ENCODE results near the gene CNTNAP5. TPM values are rescaled to one million over a fixed set of nuclear protein-coding genes. Genes with fewer than 3 reads are reported as not detected.

CNTNAP5 gene
- total RNA-seq, 2 donors from 2014 or later, result not detected

GRCh38 chr2:124050833-124051497 is 25.9 kb downstream of the CNTNAP5 start:
- Histone ChIP-seq H3K27me3 (replicated peaks; ENCODE audit: insufficient read depth) (no peaks in the 10 kb centered on the region), H3K36me3 (no peaks in the 10 kb centered on the region), H3K9me3 (no peaks in the 10 kb centered on the region), H3K4me3 (no peak overlapping the region), H3K27ac (no peak overlapping the region), H3K4me1 (ENCODE audit: control insufficient read depth in 1 of 2, low read depth in 2 of 2) (no peaks in the 10 kb centered on the region)
- no peak for ATAC-seq (ENCODE audit: insufficient number of reproducible peaks, low FRiP score, low read depth)
- DNase-seq (ENCODE audit: low spot score), result no peak
- TF ChIP-seq CTCF (IDR thresholded peaks at IDR 0.05), result no peak

DNA sequence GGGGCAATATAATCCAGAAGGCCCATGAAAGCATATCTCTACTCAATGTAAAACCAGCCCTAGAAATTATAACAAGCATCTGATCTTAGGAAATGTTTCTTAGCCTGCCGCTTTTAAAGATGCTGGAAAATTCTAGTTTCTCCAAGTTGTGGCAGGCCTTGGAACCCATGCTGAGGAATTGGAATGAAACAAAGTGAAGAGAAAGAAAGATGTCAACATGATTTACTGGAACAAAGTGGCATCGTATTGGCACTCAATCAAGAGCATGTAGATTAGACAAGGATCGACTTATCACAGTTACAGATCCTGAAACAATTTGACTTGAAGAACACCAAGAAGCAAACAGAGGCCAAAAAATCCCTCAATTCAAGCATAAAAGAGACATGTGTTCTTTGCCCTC is 28.7 kb downstream of the CNTNAP5 start:
- DNase-seq (ENCODE audit: low spot score), result no peak
- H3K27me3 ChIP-seq (replicated peaks; ENCODE audit: insufficient read depth), result no peaks in the 10 kb centered on the region
- H3K4me1 ChIP-seq (ENCODE audit: control insufficient read depth in 1 of 2, low read depth in 2 of 2), result no peaks in the 10 kb centered on the region
- no peak overlapping the region for H3K27ac ChIP-seq
- H3K4me3 ChIP-seq, result no peak overlapping the region
- H3K36me3 ChIP-seq, result no peaks in the 10 kb centered on the region
- TF ChIP-seq CTCF (IDR thresholded peaks at IDR 0.05), result no peak
- H3K9me3 ChIP-seq, result no peaks in the 10 kb centered on the region
- ATAC-seq (ENCODE audit: insufficient number of reproducible peaks, low FRiP score, low read depth), result no peak

GRCh38 chr2:124063596-124063995 is 38.5 kb downstream of the CNTNAP5 start:
- H3K4me3 ChIP-seq, result no peak overlapping the region
- peaks cover 0 to 7% of the 10 kb centered on the region in 2 donors for H3K4me1 ChIP-seq (ENCODE audit: control insufficient read depth in 1 of 2, low read depth in 2 of 2)
- H3K36me3 ChIP-seq, result no peaks in the 10 kb centered on the region
- H3K27ac ChIP-seq, result no peak overlapping the region
- TF ChIP-seq CTCF (IDR thresholded peaks at IDR 0.05), result no peak
- no peaks in the 10 kb centered on the region for H3K9me3 ChIP-seq
- H3K27me3 ChIP-seq (replicated peaks; ENCODE audit: insufficient read depth), result no peaks in the 10 kb centered on the region
- DNase-seq (ENCODE audit: low spot score), result no peak
- ATAC-seq (ENCODE audit: insufficient number of reproducible peaks, low FRiP score, low read depth), result no peak

DNA sequence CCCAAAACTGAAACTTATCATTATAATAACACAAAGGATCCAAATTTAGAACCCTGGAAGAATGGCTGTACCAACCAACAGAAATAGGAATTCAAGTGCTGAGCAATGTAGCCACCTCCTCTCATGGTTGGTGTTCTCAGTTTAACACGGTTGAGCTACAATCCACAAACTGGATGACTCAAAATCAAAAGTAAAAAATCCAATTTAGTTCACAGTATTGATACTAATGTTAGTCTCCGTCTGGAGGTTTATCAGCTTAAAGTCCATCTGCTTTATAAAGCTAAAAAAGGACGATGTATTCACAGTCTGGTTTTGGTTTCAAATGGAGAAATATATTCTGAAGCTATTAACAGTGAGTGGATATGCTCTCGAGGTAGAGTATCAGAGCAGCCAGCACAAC is 40.5 kb downstream of the CNTNAP5 start:
- DNase-seq (ENCODE audit: low spot score) (no peak), ATAC-seq (ENCODE audit: insufficient number of reproducible peaks, low FRiP score, low read depth) (no peak)
- Histone ChIP-seq H3K36me3 (no peaks in the 10 kb centered on the region), H3K27ac (no peak overlapping the region), H3K4me3 (no peak overlapping the region), H3K4me1 (ENCODE audit: control insufficient read depth in 1 of 2, low read depth in 2 of 2) (peaks cover 0 to 7% of the 10 kb centered on the region in 2 donors), H3K27me3 (replicated peaks; ENCODE audit: insufficient read depth) (no peaks in the 10 kb centered on the region), H3K9me3 (no peaks in the 10 kb centered on the region)
- TF ChIP-seq CTCF (IDR thresholded peaks at IDR 0.05), result no peak

- H3K36me3 ChIP-seq, result no peaks in the 10 kb centered on the region
- H3K4me1 ChIP-seq (ENCODE audit: control insufficient read depth in 1 of 2, low read depth in 2 of 2), result peaks cover 0 to 7% of the 10 kb centered on the region in 2 donors
- no peak overlapping the region for H3K27ac ChIP-seq
- no peak overlapping the region for H3K4me3 ChIP-seq
- H3K27me3 ChIP-seq (replicated peaks; ENCODE audit: insufficient read depth), result no peaks in the 10 kb centered on the region
- DNase-seq (ENCODE audit: low spot score) (no peak), ATAC-seq (ENCODE audit: insufficient number of reproducible peaks, low FRiP score, low read depth) (no peak)
- H3K9me3 ChIP-seq, result no peaks in the 10 kb centered on the region
- TF ChIP-seq CTCF (IDR thresholded peaks at IDR 0.05), result no peak
These were observed 41.7 kb downstream of the CNTNAP5 start for GRCh38 chr2:124066776-124067175.
